Inflammatory macrophage treated with lipopolysaccharide for 1 hour (primary cell): ENCODE results near the gene ITPR1.

ENCODE experiments used
- DNase-seq, 2 donors: peaks; one replicate each; pipeline ENCODE4 v3.0.0-alpha.2; 2020 to 2022

The ITPR1 gene

DNA sequence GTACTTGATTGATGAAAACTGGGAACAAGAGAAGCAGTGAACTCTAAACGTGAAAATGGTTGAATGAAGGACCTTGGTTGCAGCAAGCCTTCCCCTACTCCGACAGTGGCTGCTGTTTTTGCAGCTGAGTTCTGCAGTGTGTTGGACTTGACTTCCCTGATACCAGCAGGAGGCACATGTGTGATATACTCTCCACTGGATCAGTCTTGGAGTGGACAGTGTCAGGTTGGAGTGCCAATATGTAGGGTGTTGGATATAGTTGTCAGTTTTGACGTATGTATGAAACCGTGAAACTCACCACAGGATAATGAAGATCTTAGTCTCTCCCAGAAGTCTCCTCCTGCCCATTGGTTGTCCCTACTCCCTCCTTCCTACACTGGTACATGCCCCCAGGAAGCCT, 106.5 kb downstream of the ITPR1 start:
- DNase-seq: no peak

DNA sequence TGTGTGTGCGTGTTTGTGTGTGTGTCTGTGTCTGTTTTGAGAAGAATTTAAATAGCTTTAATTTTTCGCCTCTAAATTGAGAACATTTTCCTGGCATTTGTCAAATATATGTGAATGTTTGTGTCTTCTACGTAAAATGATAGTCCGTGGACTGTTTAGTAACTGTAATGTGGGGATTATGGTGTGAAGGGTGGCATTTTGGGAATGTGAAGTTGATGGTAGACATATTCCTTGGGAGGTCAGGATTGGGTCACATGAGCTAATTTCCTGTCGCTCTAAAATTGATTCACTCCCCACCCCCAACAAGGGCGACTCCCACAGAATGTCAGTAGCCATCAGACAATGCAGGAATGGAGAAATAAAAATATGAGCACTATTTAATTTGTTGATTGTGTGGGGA, 107.3 kb downstream of the ITPR1 start:
- no peak for DNase-seq

DNA sequence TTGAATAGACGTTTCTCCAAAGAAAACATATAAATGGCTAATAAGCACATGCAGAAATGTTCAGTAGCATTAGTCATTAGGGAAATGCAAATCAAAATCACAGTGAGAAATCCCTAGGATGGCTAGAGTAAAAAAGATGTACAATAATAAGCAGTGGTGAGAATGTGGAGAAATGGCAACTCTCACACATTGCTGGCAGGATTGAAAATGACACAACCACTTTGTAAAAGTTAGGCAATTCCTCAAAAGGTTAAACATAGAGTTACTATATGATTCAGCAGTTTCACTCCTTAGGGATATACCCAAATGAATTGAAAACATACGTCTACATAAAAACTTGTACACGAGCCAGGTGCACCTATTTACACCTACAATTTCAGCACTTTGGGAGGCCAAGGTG, 108.7 kb downstream of the ITPR1 start:
- DNase-seq: peak; percentile 63 to 67

DNA sequence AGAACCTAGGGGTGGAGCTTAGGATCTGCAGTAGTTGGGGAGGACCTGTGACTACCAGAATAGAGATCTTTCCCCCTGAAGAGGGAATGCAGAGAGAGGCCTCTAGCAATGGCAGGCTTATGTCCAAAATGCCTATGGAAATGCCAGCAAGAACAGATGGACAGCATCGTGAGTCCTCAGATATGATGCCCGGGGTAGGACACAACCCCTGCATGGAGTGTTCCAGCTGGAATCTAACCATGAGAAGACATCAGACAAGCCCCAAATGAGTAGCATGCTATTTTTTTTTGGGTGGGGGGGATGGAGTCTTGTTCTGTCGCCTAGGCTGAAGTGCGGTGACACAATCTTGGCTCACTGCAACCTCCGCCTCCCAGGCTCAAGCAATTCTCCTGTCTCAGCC, 111.5 kb downstream of the ITPR1 start:
- no peak for DNase-seq

DNA sequence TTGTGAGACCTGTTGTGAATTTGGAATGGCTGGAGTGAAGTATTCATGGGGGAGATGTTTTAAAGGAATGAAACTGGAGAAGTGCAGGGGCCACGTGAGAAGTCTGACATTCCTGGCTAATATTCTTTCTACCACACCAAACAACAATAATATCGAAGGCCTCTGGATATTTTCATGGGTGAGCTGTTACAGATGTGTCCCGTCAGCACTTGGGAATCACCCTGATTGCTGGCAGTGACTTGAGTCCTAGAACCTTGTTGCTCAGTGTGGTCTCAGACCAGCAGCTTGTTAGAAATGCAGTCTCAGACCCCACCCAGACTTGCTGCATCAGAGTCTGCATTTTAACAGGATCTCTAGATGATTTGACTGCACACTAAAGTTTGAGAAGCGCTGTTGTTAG, 113.8 kb downstream of the ITPR1 start:
- DNase-seq: no peak

DNA sequence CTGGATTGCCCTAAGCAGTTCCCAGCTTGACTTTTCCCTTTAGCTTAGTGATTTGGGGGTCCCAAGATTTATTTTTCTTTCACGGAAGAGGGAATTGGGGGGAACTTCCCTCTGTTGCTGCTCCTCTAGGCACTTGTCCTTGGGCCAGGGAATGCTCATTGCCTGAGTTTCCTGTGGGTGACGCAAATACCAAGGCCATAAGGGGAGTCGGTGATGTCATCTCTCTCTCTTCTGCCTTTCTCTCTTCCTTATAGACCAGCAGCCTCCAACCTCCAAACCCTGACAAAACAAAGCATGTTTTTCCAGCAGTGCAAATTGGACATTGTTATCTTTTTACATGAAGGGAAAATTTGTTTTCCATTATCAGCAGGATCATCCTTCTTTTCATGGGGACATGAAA, 120.2 kb downstream of the ITPR1 start:
- peak; percentile 41 to 53 for DNase-seq

GRCh38 chr3:4614070-4614469, 120.9 kb downstream of the ITPR1 start:
- DNase-seq: no peak

DNA sequence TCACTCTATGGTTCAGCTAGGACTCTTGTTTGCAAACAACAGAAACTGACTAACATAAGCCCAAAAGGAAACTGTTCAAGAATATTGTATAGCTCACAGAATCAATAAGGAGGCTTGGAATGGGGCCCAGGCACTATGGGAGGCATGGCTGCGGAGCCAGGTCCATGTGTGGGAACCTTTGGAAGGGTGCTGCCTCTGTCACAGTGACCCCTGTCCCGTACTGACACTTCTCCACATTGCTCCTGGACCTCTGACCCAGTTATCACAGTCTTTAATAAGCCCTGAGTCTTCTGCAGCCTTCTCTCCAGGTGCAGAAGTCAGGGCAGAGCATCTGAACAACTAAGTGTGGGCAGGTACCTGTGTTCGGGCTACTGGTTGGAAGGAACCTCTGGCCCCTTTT, 121.8 kb downstream of the ITPR1 start:
- no peak for DNase-seq

DNA sequence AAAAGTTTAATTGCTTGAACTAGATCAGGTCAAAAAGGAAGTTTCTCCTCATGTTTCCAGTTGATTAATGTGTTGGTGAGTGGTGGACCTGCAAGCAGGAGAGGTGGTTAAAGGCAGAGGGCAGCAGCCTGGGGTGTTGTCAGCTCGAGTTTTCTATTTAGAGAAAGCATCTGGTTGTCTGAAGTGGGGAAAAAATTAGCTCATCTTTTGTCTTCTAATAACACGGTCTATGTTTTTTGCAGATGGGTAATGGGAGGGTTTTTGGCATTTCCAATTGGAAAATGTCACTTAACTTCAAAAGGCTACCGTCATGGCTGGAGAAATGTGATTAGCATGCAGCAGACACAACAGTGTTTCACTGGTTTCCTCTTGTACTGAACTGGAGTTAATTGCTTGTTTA, 122.6 kb downstream of the ITPR1 start:
- no peak for DNase-seq

- no peak for DNase-seq
These were observed 130.4 kb downstream of the ITPR1 start for GRCh38 chr3:4623421-4623999.

DNA sequence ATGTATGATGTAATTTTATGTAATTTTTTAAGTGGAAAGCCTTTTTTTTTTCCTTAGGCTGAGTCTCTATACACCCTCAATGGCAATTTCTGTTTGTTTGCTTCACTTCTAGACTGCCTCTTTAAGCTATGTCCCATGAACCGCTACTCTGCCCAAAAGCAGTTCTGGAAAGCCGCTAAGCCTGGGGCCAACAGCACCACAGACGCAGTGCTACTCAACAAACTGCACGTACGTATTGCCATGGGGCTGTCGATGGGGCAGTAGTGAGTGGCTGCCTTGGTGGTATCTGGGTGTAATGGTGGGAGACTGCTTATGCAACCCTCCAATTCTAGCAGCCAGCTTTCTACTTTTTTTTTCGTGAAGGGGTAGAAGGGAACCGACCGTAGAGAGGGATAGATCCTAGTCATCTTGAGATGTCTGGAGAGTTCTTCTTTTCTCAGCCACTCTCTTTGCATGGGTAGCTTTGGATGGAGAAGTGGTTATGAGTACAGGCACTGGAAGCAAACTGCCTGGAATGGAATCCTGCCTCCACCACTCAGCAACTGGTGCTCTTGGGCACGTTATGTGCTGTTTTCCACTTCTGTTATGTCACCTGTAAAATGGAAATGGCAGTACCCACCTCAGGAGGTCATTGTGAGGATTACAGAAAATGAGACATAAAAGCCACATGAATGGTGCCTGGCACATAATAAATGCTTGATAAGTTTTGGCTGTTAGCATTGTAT, 134.7 kb downstream of the ITPR1 start:
- no peak for DNase-seq

DNA sequence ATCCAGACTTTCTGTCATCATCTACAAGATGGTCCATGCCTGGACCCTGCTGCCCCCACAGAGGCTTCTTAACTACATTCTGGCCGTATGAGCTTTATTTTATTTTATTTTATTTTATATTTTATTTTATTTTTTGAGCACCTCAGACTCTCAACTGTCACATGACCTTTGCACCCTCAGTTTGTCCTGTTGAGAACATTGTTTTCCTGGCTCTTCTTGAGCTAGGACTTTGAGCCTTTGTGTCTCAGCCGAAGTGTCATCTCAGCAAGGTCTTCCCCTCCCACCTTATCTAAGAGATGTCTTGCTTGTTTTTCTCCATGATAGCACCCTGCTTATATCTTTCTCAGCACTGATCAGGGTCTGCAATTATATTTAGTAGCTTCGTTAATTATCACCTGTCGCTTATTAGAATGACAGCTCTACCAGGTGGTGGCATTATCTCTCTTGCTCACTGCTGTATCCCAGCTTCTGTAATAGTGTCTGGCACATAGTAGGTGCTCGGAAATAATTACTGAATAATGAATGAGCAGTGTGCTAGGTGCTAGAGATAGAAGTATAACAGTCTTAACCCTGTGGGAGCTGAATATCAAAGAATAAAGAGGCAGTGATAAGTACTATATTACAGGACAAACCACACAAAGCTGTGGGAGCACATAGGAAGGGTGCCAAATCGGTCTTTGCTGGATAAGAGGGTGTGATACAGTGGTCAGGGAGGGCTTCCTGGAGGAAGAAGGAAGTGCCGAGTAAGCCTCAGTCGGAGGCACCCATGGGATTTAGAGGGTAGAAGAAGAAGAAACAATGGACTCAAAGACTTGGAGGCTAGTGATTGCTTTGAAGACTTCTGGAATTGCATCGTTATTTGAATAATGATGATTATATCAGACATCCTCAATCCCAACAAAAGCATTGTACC, 136.2 kb downstream of the ITPR1 start:
- no peak for DNase-seq

- peak; percentile 58 to 83 for DNase-seq
These were observed 140.2 kb downstream of the ITPR1 start for GRCh38 chr3:4633078-4634004.

DNA sequence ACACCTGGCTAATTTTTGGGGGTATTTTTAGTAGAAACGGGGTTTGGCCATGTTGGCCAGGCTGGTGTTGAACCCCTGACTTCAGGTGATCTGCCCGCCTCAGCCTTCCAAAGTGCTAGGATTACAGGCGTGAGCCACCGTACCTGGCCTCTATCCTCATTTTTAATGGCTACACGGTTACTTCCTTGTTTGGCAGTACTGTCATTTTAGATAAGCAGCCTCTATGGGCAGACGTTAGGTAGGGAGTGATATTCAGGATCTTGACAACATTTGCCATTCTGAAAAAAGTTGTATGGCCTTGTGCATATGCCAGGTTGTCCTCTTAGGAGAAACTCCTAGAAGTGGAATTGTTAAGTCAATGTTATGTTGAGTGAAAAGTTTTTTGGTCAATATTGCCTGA, 141.7 kb downstream of the ITPR1 start:
- no peak for DNase-seq

- DNase-seq: no peak
These were observed 144.1 kb downstream of the ITPR1 start for GRCh38 chr3:4637265-4637664.

DNA sequence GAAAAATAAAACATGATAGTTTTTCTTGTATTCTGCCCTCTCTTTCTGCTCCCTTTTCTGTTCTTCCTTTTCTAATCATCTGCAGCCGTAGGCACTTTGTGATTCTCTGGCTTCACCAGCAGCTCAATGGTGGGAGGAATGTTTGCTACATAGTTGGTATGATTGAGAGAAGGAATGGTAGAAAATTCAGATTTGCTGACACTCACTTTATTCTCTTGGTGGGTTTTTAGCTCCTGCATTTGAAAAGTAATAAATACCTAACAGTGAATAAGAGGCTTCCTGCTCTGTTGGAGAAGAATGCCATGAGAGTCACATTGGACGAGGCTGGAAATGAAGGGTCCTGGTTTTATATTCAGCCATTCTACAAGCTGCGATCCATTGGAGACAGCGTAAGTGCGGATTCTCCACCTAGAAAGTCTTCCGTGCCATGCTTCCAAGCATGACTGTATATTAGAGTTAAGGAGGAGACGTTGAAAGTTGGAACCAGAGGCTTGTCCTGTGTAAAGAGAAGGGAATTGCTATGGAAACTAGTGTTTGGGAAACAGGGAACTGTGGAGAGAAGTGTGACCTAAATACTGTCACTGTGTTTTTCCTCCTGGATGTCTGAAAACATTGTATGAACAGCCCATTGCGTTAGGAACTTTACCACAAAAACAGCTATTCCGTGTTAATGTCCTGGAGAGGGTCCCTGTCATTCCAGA, 148.9 kb downstream of the ITPR1 start:
- DNase-seq: no peak

GRCh38 chr3:4642611-4643010, 149.5 kb downstream of the ITPR1 start:
- DNase-seq: no peak

GRCh38 chr3:4643904-4644547, 150.9 kb downstream of the ITPR1 start:
- peak in 1 of 2 donors; percentile 22 for DNase-seq

DNA sequence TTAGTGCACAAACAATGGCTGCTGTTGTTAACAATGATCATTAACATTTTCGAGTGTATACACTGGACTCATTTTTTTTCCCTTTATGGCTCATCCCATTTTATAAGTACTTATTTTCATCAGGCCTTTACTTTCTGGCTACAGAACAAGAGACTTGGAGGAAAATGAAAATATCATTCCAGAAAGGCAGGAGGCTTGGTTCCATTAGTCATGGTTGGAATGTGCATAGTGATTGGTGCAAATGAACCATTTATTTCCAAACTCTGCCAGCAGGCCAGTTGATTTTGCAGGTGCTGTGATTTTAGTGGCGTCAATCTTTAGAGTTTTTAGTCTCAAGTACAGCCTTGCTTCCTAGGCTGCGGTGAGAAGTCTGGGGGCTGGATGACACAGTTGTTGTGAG, 151.8 kb downstream of the ITPR1 start:
- DNase-seq: no peak

- DNase-seq: no peak
These were observed 152.3 kb downstream of the ITPR1 start for GRCh38 chr3:4645468-4645867.

DNA sequence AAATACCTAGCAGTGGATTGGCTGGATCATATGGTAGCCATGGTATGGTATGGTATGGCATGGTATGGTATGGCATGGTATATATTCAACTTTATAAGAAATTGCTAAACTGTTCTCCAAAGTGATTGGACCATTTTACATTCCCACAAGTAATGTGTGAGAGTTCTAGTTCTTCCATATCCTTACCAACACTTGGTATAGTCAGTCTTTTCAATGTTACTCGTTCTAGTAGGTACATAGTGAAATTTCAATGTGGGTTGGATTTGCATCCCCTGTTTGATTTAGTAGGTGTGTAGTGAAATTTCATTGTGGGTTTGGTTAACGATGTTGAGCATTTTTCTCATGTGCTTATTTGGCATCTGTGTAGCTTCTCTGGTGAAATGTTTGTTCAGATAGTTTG, 154.3 kb downstream of the ITPR1 start:
- no peak for DNase-seq
